DMS153 treated with DMSO at 0.1 percent for 48 hours (cell line): ENCODE results near the gene SRRM4.

Experiments
- DNase-seq: peaks from one replicate; lab custom pipeline; 2025; ENCODE audit not compliant: unreplicated experiment; lab: John Stamatoyannopoulos, UW

Gene SRRM4

GRCh38 chr12:119114294-119114693 lies 133.0 kb downstream of the SRRM4 start:
- DNase-seq = no peak

GRCh38 chr12:119115296-119115905 lies 134.1 kb downstream of the SRRM4 start:
- peak; percentile 30 for DNase-seq

- no peak for DNase-seq
These were observed 136.6 kb downstream of the SRRM4 start for GRCh38 chr12:119117936-119118335.

GRCh38 chr12:119118625-119119024 lies 137.3 kb downstream of the SRRM4 start:
- no peak for DNase-seq

GRCh38 chr12:119122047-119122446 lies 140.7 kb downstream of the SRRM4 start:
- DNase-seq = no peak

- DNase-seq = no peak
These were observed 141.4 kb downstream of the SRRM4 start for GRCh38 chr12:119122751-119123150.

GRCh38 chr12:119128527-119128926 lies 147.2 kb downstream of the SRRM4 start:
- DNase-seq = no peak

GRCh38 chr12:119129827-119130434 lies 148.6 kb downstream of the SRRM4 start:
- DNase-seq = no peak

- DNase-seq = no peak
These were observed 149.2 kb downstream of the SRRM4 start for GRCh38 chr12:119130523-119130922.

- DNase-seq = no peak
These were observed 153.1 kb downstream of the SRRM4 start for GRCh38 chr12:119134284-119135072.

- no peak for DNase-seq
These were observed 155.6 kb downstream of the SRRM4 start for GRCh38 chr12:119136811-119137410.

GRCh38 chr12:119139448-119139847 lies 158.1 kb downstream of the SRRM4 start:
- DNase-seq = no peak

- DNase-seq = no peak
These were observed 164.0 kb downstream of the SRRM4 start for GRCh38 chr12:119145367-119145766.

- no peak for DNase-seq
These were observed 166.6 kb downstream of the SRRM4 start for GRCh38 chr12:119147847-119148448.

- no peak for DNase-seq
These were observed 167.9 kb downstream of the SRRM4 start for GRCh38 chr12:119149270-119149669.

GRCh38 chr12:119151445-119152026 lies 170.2 kb downstream of the SRRM4 start:
- DNase-seq = no peak

GRCh38 chr12:119153477-119154434 lies 172.4 kb downstream of the SRRM4 start:
- no peak for DNase-seq

GRCh38 chr12:119154435-119154818 lies 173.1 kb downstream of the SRRM4 start:
- no peak for DNase-seq

GRCh38 chr12:119156401-119157044 lies 175.2 kb downstream of the SRRM4 start:
- DNase-seq = no peak
